ENCODE measurements around the gene PITPNB. TPM values are rescaled to one million over a fixed set of nuclear protein-coding genes. Genes with fewer than 3 reads are reported as not detected.

The PITPNB gene
- total RNA-seq = 43.7 TPM
- long read RNA-seq, partial matches to known transcripts = 1 of 32 reads
- long read RNA-seq, other reads (novel, unspliced or antisense) = 31 of 32 reads

DNA sequence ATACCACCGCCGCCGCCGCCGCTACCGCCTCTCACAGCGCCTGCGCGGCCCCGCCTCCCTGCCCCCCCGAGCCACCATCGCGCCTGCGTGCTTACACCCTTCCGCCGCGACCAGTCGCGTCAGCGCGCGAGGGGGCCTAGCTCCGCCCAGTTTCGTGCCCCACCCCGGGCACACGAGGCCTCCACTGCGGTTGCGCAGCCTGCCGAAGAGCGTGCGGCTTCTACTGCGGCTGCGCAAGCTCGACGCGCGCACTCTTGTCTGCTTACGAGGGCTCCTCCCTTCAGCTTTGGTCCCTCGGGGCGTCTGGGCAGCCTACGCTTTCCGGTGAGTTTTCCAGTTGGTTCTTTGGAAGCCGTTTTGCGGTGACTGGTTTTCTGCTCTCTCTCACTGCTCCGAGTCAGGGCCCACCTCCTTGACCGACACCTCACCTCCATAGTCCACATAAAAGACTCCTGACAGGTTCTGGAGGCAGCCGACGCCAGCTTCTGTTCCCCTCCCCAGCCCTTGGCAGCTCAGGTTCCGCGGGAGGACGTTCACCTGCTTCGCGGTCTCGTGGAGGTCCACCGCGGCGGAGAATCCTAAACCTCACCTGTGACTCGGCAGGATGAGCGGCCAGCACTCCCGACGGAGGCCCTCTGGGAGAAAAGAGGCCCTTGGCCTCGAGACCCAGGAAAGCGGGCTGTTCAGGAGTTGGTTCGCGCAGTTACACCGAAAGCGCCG is at the start of gene PITPNB:
Gene PITPNB, minus strand, starts transcription at position 35 of the 720 bp plus-strand sequence. CDS start 65 bp downstream, outside the sequence.
- intact Hi-C loops (cut with DNase I) = loop anchor here (2.0 kb wide), 1 partner anchor 33 kb away; no protein-coding TSS in a partner anchor
- ATAC-seq = peak; percentile 98

DNA sequence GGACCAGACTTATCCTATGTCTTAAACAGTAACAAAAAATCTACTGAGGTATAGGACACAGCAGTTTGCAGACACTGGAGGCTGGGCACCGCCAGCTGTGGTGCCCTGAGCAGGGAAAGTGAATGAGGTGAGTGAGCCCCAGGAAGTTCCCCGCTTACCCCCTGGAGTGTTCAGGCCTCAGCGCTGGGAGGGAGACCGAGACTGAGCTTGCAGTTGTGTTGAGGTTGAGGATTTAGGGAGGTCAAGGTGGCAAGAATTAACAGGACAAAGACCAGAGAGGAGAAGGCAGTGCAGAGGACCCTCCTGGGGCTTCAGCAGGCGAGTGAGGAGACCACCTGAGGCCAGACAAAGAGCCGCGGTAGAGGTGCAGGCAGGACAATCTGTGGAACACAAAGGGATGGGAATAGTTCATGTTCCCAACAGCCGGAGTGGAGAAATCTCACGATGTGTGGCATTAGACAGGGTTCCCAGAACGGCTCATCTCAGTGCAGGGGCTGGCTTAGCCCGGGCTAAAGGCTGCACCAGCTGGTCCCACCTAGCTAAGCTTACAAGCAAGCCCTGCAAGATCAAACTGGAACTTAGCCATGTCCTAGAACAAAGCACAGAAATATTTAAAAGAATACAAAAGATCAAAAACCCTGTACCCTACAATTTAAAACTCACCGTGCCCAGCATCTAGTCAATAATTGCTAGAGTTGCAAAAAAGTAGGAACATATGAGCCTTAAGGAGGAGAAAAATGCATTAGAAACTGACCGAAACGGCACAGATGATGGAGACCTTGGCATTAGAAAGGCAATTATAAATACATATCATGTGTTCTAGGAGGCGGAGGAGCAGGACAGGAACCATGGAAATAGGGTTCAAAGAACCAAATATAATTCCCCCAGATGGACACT is 47.4 kb upstream of the PITPNB start:
- ATAC-seq (no peak), DNase-seq (ENCODE audit: missing footprints) (no peak)

More for the DNA sequence above, at the start of gene PITPNB:
- DNase-seq (ENCODE audit: missing footprints) = peak; percentile 99

GRCh38 chr22:27962268-27963044 is 43.4 kb upstream of the PITPNB start:
- peak; percentile 78 for DNase-seq (ENCODE audit: missing footprints)
- peak; percentile 59 for ATAC-seq
- intact Hi-C loops (cut with DNase I) = no loop called here

More for the DNA sequence above, 47.4 kb upstream of the PITPNB start:
- intact Hi-C loops (cut with DNase I) = no loop called here

DNA sequence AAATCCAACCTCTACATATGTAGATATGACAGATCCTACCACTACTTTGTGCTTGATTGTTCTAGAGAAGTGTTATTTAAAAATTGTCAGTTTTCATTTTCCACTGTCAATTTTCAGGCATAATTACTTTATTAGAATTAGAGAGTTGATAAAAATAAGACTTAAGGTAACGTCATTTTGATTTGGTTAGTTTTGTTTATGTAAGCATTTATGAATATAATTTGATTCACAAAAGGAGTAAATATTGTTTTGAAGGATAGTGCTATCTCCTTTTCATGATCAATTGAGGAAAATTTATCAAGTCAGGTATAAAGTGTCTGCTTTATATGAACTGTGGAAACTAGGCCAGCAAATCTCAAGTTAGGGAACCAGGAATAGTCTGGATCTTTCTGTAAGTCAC is 42.6 kb upstream of the PITPNB start:
- ATAC-seq = no peak
- intact Hi-C loops (cut with DNase I) = no loop called here

GRCh38 chr22:27961182-27961581 is 42.1 kb upstream of the PITPNB start:
- ATAC-seq (no peak), DNase-seq (ENCODE audit: missing footprints) (no peak)
- intact Hi-C loops (cut with DNase I) = no loop called here

More for the DNA sequence above, 42.6 kb upstream of the PITPNB start:
- DNase-seq (ENCODE audit: missing footprints) = no peak

DNA sequence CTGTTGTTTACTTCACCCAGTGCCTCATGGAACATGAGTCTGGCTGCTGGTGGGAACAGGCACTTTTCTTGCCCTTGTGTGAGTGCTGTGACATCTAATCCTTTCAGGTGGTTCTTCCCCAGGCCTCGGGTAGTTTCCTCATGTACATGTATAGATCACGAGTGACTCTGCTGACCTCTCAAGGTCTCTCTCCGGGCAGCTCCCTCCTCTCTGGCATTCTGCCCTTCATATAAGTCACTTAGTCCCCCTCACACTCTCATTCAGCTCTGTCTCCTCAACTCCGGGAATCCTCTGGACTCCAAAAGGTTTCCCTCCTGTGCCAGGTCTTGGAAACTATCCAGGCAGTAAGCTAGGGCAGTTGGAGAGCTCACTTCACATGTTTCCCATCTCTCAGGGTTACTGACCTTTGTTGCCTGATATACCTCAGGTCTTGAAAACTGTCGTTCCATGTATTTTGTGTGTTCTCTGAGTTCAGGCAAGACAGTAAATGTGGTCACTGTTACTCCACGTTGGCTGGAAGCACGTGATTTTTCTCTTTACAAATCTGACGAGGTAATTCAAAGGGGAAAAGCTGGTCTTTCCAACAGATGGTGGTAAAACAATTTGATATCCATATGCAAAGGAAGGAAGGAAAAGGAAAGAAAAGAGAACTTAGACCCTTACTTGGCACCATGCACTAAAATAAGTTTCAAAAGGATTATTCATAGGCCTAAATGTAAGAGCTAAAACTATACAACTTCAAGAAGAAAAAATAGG is 40.5 kb upstream of the PITPNB start:
- intact Hi-C loops (cut with DNase I) = no loop called here
- ATAC-seq = peak; percentile 68
- no peak for DNase-seq (ENCODE audit: missing footprints)

GRCh38 chr22:27952779-27953178 is 33.7 kb upstream of the PITPNB start:
- ATAC-seq (no peak), DNase-seq (ENCODE audit: missing footprints) (no peak)
- intact Hi-C loops (cut with DNase I) = no loop called here

GRCh38 chr22:27952091-27952490 is 33.0 kb upstream of the PITPNB start:
- no peak for DNase-seq (ENCODE audit: missing footprints)
- intact Hi-C loops (cut with DNase I) = no loop called here
- no peak for ATAC-seq

- DNase-seq (ENCODE audit: missing footprints) = no peak
- intact Hi-C loops (cut with DNase I) = no loop called here
- ATAC-seq = no peak
Observed at GRCh38 chr22:27949421-27949820, 30.4 kb upstream of the PITPNB start.

DNA sequence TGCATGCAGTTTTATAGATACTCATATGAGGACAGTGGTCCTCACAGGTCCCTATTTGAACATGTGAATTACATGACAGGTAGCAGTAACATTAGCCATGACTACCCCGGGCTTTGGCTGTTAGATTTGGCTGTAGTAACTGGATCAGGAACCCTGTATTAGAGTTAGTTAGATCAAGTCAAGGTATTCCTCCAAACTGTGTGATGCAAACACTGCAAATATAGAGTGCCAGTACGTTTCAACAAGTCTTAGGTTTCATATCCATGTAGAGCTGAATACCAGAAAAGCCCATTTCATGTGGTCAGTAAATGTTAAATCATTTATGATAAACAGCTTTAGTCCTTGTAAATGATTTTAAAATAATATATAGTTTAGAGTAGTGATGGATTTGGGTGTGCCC is 29.5 kb upstream of the PITPNB start:
- intact Hi-C loops (cut with DNase I) = no loop called here
- DNase-seq (ENCODE audit: missing footprints) (no peak), ATAC-seq (no peak)

GRCh38 chr22:27947448-27947847 is 28.4 kb upstream of the PITPNB start:
- intact Hi-C loops (cut with DNase I) = no loop called here
- ATAC-seq (no peak), DNase-seq (ENCODE audit: missing footprints) (no peak)

- ATAC-seq (no peak), DNase-seq (ENCODE audit: missing footprints) (no peak)
- intact Hi-C loops (cut with DNase I) = no loop called here
Observed at GRCh38 chr22:27941143-27941542, 22.1 kb upstream of the PITPNB start.

GRCh38 chr22:27937453-27937852 is 18.4 kb upstream of the PITPNB start:
- ATAC-seq = no peak
- DNase-seq (ENCODE audit: missing footprints) = no peak
- intact Hi-C loops (cut with DNase I) = no loop called here

- intact Hi-C loops (cut with DNase I) = no loop called here
- DNase-seq (ENCODE audit: missing footprints) = no peak
- no peak for ATAC-seq
Observed at GRCh38 chr22:27935897-27936296, 16.8 kb upstream of the PITPNB start.

DNA sequence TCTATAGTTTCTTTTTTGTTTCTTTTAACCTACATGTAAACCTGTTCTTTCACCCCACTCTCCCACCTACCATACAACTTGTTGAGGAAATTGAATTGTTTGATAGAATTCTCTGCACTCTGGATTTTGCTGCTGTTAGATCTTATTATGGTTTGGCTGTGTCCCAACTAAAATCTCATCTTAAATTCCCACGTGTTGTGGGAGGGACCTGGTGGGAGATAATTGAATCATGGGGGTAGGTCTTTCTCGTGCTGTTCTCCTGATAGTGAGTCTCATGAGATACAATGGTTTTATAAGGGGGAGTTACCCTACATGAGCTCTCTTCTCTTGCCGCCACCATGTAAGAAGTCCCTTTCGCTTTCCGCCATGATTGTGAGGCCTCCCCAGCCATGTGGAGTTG is 15.0 kb upstream of the PITPNB start:
- intact Hi-C loops (cut with DNase I) = no loop called here
- no peak for ATAC-seq
- DNase-seq (ENCODE audit: missing footprints) = no peak

GRCh38 chr22:27933186-27933983 is 14.3 kb upstream of the PITPNB start:
- ATAC-seq = no peak
- intact Hi-C loops (cut with DNase I) = no loop called here

DNA sequence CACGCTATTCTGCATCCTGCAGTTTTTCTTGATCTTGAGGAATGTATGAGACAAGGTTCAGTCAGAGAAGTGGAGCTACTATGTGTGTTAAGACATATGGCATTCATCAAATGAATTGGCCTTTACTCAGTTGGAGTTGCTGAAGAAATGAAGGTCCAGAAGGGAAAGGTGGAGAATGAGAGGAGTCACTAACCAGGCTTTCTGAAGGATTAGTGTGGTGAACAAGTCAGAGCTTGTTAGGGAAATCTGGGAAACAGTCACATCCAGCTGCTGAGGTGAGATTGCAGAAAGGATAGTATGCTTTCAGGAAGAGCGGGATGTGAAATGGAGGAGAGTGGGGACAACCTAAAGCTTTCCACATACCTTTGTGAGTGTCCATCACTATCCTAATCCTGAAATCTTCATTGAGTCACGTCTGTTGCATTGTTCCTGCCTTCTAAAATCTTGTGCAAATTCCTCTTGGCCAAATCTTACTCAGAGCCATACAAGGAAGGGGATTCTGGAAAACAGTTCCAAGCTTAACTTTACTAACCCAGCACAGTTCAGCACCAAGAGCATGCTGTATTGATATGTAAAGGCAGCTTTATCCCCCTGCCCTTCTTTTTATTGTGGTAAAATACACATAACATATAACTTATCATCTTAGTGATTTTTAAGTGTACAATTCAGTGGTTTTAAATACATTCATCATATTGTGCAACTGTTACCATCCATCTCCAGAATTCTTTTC is 11.4 kb upstream of the PITPNB start:
- intact Hi-C loops (cut with DNase I) = no loop called here
- no peak for DNase-seq (ENCODE audit: missing footprints)

More at GRCh38 chr22:27933186-27933983, 14.3 kb upstream of the PITPNB start:
- DNase-seq (ENCODE audit: missing footprints) = no peak

More for the DNA sequence above, 11.4 kb upstream of the PITPNB start:
- no peak for ATAC-seq

Data from Right ventricle myocardium inferior (tissue), 1 donor.